Neutrophil (primary cell): ENCODE results near the gene JAG1.

Experiments
- H3K27ac ChIP-seq: fragments of 200-600 bp; sonication (generic); 2 replicates; pipeline ENCODE4 v1.5.1; 2016; ENCODE audit warnings: mild to moderate bottlenecking, moderate library complexity
- H3K27me3 ChIP-seq: fragments of 200-600 bp; sonication (generic); 2 replicates; pipeline ENCODE4 v1.6.0; 2016; ENCODE audit warnings: mild to moderate bottlenecking
- H3K36me3 ChIP-seq: fragments of 200-600 bp; sonication (generic); 2 replicates; pipeline ENCODE4 v1.5.1; 2017
- H3K4me1 ChIP-seq, 2 experiments: fragments of 200-600 bp in 1 of 2; sonication (generic) in 1 of 2; 1 replicate in 1 of 2; 2 replicates in 1 of 2; pipeline versions ENCODE4 v1.5.1 to v1.6.1; 2013 to 2016; ENCODE audit warnings: low read depth in 1 of 2, low read length in 1 of 2, mild to moderate bottlenecking in 1 of 2, moderate library complexity in 1 of 2; ENCODE audit not compliant: control insufficient read depth in 1 of 2, insufficient read depth in 1 of 2
- H3K4me3 ChIP-seq, 2 experiments: fragments of 200-600 bp in 1 of 2; sonication (generic) in 1 of 2; 1 replicate in 1 of 2; 2 replicates in 1 of 2; pipeline ENCODE4 v1.5.1; 2013 to 2016; ENCODE audit warnings: low read depth in 1 of 2, low read length in 1 of 2, mild to moderate bottlenecking in 1 of 2, moderate library complexity in 1 of 2
- H3K9me3 ChIP-seq: fragments of 200-600 bp; sonication (generic); 2 replicates; pipeline ENCODE4 v1.5.1; 2016
- TF ChIP-seq, protein P1 (sequence below): fragments of 200-600 bp; sonication (generic); IDR thresholded peaks from 2 replicates; pipeline ENCODE4 v1.5.1; 2016; ENCODE audit warnings: antibody characterized with exemption

JAG1 gene

DNA sequence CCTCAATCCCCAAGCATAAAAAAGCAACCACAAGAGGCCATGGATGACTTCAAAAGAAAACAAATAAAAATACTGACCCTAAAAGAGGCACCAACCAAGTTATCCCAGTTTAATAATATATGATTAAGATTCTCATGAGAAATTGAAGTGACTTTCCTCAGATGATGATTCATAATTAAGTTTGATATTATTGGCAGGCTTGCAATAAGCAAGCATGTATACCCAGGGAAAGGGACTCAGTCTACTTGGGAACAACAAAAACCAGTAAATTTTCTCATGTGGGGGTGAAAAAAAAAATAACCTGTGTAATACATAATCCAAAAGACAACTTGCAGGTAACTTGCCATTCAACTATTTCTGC is 19.6 kb downstream of the JAG1 start:
- Histone ChIP-seq H3K36me3 (peaks cover 86% of the 10 kb centered on the region), H3K27ac (no peak overlapping the region)

DNA sequence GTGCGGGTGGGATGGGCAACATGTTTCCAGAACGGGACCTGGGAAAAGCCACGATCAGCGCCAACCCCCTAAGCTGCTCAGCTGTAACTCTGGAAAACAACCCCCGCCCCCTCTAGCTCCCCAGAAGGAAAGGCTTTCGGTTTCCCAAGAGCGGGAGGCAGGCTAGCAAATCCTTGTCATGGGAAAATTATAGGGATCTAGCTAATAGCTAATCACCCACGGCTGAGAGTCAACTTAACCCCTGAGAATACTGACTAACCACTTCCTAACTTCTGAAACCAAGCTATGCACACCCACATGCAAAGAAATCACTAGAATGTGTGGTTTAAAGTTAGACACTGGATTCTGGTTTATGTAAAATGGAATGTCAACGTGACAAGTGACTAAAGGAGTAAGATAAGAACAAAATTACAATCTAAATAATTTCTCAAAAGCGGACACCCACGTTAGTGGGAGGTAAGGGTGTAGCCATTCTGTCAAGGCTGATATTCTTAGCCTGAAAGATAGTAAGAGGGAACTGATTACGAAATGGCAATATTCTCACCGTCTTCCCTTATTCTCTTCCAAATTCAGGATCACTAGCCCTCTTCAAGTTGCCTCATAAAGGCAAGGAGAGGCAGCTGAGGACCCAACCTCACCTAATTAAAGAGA is 20.1 kb downstream of the JAG1 start:
- Histone ChIP-seq H3K27ac (no peak overlapping the region), H3K4me1 (no peaks in the 10 kb centered on the region), H3K4me3 (no peak overlapping the region), H3K27me3 (no peaks in the 10 kb centered on the region), H3K9me3 (no peaks in the 10 kb centered on the region), H3K36me3 (peaks cover 87% of the 10 kb centered on the region)
- TF ChIP-seq, protein P1, sequence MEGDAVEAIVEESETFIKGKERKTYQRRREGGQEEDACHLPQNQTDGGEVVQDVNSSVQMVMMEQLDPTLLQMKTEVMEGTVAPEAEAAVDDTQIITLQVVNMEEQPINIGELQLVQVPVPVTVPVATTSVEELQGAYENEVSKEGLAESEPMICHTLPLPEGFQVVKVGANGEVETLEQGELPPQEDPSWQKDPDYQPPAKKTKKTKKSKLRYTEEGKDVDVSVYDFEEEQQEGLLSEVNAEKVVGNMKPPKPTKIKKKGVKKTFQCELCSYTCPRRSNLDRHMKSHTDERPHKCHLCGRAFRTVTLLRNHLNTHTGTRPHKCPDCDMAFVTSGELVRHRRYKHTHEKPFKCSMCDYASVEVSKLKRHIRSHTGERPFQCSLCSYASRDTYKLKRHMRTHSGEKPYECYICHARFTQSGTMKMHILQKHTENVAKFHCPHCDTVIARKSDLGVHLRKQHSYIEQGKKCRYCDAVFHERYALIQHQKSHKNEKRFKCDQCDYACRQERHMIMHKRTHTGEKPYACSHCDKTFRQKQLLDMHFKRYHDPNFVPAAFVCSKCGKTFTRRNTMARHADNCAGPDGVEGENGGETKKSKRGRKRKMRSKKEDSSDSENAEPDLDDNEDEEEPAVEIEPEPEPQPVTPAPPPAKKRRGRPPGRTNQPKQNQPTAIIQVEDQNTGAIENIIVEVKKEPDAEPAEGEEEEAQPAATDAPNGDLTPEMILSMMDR: no peak

More for the DNA sequence above, 19.6 kb downstream of the JAG1 start:
- H3K4me3 ChIP-seq: no peak overlapping the region
- TF ChIP-seq, protein P1: no peak
- no peaks in the 10 kb centered on the region for H3K27me3 ChIP-seq
- H3K4me1 ChIP-seq: no peaks in the 10 kb centered on the region
- no peaks in the 10 kb centered on the region for H3K9me3 ChIP-seq

DNA sequence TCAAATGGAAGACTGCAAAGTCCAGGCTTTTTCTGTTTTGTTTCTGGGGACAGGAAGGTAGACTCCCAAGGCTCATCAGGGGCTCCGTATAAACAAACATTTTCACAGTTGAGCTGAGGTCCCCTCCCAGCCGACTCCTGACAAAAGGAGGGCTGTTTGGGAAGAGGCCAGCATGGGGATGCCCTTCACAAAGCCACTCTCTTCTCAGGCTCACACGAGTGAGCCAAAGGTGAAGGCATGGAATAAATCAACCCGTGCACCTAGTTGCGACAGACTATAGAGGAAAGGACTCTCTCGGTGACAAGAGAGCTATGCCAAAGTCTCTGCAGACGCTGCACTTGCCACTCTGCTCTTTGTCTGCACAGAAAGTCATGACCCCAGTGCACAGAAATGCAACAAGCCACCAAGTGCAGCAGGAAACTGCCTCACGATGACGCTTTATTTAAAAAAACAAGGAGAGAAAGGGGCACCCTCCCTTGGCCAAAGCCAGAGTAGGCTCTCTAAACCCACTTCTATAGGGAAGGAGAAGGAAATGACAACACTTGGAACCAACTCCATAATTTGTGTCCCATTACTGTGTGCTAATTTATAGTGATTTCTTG is 21.0 kb downstream of the JAG1 start:
- Histone ChIP-seq H3K4me3 (no peak overlapping the region), H3K27ac (no peak overlapping the region), H3K36me3 (peaks cover 88% of the 10 kb centered on the region), H3K4me1 (no peaks in the 10 kb centered on the region), H3K27me3 (no peaks in the 10 kb centered on the region), H3K9me3 (no peaks in the 10 kb centered on the region)
- TF ChIP-seq, protein P1: no peak

DNA sequence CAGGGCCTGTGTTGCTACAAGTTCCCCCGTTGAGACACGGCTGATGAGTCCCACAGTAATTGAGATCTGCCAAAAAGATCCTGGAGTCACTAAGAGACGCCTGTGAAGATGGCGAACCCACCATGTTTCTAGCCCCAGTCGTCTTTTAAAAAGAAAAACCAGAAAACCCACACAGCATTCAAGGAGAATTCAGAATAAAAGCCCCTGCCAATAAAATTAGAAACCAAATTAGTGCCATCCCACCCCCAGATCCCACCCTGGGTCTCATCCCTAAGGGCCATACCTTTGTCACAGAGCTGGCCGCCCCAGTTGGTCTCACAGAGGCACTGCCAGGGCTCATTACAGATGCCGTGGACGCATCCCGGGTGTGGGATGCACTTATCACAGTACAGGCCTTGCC is 21.6 kb downstream of the JAG1 start:
- Histone ChIP-seq H3K4me3 (no peak overlapping the region), H3K9me3 (no peaks in the 10 kb centered on the region), H3K27ac (no peak overlapping the region), H3K36me3 (peaks cover 88% of the 10 kb centered on the region), H3K27me3 (no peaks in the 10 kb centered on the region), H3K4me1 (no peaks in the 10 kb centered on the region)
- TF ChIP-seq, protein P1: no peak

DNA sequence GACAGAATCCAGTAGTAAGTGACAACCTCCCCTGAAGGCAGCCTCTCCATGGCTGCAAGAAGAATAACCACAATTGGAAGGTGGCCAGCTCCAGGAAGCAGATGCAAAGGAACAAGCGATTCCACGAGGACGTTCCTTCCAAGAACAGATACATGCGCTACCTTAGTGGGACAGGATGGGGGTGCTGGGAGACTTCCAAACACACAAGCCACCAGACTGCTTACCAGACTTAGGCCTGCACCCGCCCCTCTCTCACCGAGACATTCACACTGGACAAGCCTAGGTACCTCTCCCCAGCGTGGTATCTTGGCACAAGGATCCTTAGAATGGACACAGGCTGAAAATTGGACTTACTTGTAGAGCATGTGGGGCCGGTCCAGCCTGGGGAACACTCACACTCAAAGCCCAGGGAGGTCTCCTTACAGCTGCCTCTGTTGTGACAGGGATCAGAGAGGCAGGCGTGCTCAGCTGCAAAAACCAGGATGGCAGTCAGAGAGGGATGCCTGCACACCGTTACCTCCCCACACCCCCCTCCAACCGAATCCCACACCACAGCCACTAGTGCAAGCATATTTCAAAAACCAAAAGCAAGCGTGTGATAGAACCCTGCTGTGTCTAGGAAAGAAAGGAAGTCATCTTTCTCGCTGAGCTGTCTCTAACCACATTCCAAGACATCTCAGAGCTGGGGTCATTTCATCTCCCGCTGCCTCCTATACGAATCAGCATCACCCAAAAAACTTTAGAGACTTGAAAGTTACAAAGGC is 22.4 kb downstream of the JAG1 start:
- Histone ChIP-seq H3K27me3 (no peaks in the 10 kb centered on the region), H3K4me3 (no peak overlapping the region), H3K27ac (no peak overlapping the region), H3K9me3 (no peaks in the 10 kb centered on the region), H3K36me3 (peaks cover 95% of the 10 kb centered on the region), H3K4me1 (no peaks in the 10 kb centered on the region)
- TF ChIP-seq, protein P1: no peak
